ENCODE results near the gene TSC22D1.

TSC22D1 gene

GRCh38 chr13:44422755-44423643 lies 153.1 kb downstream of the TSC22D1 start:
- DNase-seq = no peak

GRCh38 chr13:44421853-44422525 lies 154.1 kb downstream of the TSC22D1 start:
- DNase-seq = no peak

- DNase-seq = no peak
These were observed 155.5 kb downstream of the TSC22D1 start for GRCh38 chr13:44420376-44421220.

GRCh38 chr13:44417876-44418275 lies 158.3 kb downstream of the TSC22D1 start:
- no peak for DNase-seq

GRCh38 chr13:44417446-44417845 lies 158.7 kb downstream of the TSC22D1 start:
- no peak for DNase-seq

GRCh38 chr13:44416744-44417143 lies 159.4 kb downstream of the TSC22D1 start:
- DNase-seq = no peak

GRCh38 chr13:44416301-44416700 lies 159.8 kb downstream of the TSC22D1 start:
- DNase-seq = no peak

GRCh38 chr13:44415815-44416214 lies 160.3 kb downstream of the TSC22D1 start:
- no peak for DNase-seq

GRCh38 chr13:44414716-44415115 lies 161.4 kb downstream of the TSC22D1 start:
- no peak for DNase-seq

- no peak for DNase-seq
These were observed 163.0 kb downstream of the TSC22D1 start for GRCh38 chr13:44413095-44413494.

- DNase-seq = no peak
These were observed 163.7 kb downstream of the TSC22D1 start for GRCh38 chr13:44412346-44412935.

GRCh38 chr13:44411841-44412240 lies 164.3 kb downstream of the TSC22D1 start:
- DNase-seq = no peak

- no peak for DNase-seq
These were observed 165.7 kb downstream of the TSC22D1 start for GRCh38 chr13:44410328-44410859.

GRCh38 chr13:44409595-44409994 lies 166.5 kb downstream of the TSC22D1 start:
- DNase-seq = no peak

GRCh38 chr13:44407891-44408290 lies 168.2 kb downstream of the TSC22D1 start:
- no peak for DNase-seq

GRCh38 chr13:44407379-44407778 lies 168.8 kb downstream of the TSC22D1 start:
- DNase-seq = no peak

GRCh38 chr13:44406617-44407016 lies 169.5 kb downstream of the TSC22D1 start:
- no peak for DNase-seq

- no peak for DNase-seq
These were observed 171.6 kb downstream of the TSC22D1 start for GRCh38 chr13:44404261-44405132.

- no peak for DNase-seq
These were observed 172.6 kb downstream of the TSC22D1 start for GRCh38 chr13:44403461-44404056.

GRCh38 chr13:44402899-44403445 lies 173.2 kb downstream of the TSC22D1 start:
- DNase-seq = no peak

GRCh38 chr13:44401577-44401976 lies 174.6 kb downstream of the TSC22D1 start:
- no peak for DNase-seq
